Activated naive CD4-positive, alpha-beta T cell treated with anti-CD3 and anti-CD28 coated beads, Interleukin-2, amount 50 U/mL, for 16 hours (primary cell): ENCODE measurements around the gene SORCS2.

Source experiments
- DNase-seq: peaks from one replicate; pipeline ENCODE4 v3.0.0-alpha.2; 2020

The SORCS2 gene

DNA sequence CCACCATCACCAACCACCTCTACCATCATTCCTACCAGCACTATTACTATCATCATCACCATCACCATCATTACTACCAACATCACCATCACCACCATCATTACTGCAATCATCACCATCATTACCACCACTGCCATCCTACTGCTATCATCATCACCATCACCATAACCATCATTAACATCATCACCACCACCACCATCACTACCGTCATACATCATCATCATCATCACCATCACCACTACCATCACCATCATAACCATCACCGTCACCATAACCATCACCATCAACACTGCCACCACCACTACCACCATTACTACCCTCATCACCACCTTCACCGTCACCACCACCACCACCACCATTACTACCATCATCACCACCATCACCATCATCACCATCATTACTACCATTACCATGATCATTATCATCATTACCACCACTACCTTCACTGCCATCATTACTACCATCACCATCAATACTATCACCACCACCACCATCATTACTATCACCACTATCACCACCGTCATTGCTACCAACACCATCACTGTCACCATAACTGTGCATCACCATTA, 170.6 kb downstream of the SORCS2 start:
- no peak for DNase-seq

GRCh38 chr4:7364979-7365378, 172.6 kb downstream of the SORCS2 start:
- DNase-seq = no peak

- DNase-seq = no peak
These were observed 173.3 kb downstream of the SORCS2 start for GRCh38 chr4:7365462-7366179.

GRCh38 chr4:7366180-7366945, 174.0 kb downstream of the SORCS2 start:
- DNase-seq = no peak

DNA sequence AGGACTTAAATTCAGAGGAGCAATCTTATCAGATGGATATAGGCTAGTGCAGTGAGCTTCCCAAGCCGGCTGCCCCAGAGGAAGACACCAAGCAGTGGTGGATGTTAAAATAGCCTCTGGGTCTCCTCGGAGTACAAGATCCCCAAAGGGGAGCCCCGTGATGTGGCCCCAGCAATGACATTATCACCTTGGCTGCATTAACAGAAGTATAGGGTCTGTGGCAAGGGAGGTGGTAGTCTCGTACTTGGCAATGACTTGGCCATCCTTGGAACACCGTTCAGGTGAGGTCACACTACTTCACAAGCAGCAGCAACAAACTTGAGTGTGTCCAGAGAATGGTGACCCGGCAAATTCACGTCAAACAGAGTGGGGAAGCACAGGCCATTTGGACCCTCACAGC, 174.6 kb downstream of the SORCS2 start:
- DNase-seq = no peak

DNA sequence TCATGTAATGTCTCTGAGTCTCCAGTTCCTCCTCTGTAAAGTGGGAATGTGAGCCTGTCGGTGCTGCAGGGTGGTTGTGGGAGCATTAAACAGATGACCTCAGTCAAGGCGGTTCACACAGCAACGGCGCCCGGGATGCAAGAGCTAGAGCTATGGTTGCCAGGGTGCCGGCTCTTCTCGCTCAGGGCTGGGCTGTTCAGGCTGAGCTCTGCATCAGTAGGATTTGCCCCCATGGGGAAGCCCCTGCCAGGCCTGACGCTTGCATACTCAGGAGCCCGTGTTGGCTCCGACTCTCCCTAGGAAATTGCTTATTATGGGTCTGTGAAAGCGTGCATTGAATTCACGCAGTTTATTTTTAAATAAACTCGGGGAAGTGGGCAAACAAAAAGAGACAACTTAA, 175.1 kb downstream of the SORCS2 start:
- no peak for DNase-seq

- DNase-seq = no peak
These were observed 175.5 kb downstream of the SORCS2 start for GRCh38 chr4:7367864-7368277.

GRCh38 chr4:7368296-7368695, 176.0 kb downstream of the SORCS2 start:
- DNase-seq = no peak

GRCh38 chr4:7369511-7369910, 177.2 kb downstream of the SORCS2 start:
- no peak for DNase-seq

- no peak for DNase-seq
These were observed 177.7 kb downstream of the SORCS2 start for GRCh38 chr4:7370038-7370437.

- DNase-seq = no peak
These were observed 179.0 kb downstream of the SORCS2 start for GRCh38 chr4:7371210-7371941.

DNA sequence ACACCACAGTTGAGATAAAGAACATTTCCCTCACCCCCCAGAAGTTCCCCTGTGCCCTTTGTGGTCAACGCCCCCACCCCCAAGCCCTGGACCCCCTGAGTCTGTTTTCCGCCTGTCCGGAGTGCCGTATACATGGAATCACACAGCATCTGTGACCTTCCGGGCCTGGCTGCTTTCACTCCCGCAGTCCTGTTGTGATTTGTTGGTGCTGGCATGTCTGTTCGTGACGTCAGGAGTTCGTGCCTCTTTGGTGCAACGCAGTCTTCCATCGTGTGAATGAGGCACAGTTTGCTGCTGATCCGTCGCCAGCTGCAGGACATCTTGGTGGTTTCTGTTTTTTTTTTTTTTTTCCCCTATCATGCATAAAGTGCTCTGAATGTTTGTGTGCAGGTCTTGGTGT, 180.3 kb downstream of the SORCS2 start:
- no peak for DNase-seq

GRCh38 chr4:7374571-7374970, 182.2 kb downstream of the SORCS2 start:
- no peak for DNase-seq

GRCh38 chr4:7375427-7375826, 183.1 kb downstream of the SORCS2 start:
- DNase-seq = no peak

GRCh38 chr4:7377223-7377865, 185.0 kb downstream of the SORCS2 start:
- DNase-seq = no peak

DNA sequence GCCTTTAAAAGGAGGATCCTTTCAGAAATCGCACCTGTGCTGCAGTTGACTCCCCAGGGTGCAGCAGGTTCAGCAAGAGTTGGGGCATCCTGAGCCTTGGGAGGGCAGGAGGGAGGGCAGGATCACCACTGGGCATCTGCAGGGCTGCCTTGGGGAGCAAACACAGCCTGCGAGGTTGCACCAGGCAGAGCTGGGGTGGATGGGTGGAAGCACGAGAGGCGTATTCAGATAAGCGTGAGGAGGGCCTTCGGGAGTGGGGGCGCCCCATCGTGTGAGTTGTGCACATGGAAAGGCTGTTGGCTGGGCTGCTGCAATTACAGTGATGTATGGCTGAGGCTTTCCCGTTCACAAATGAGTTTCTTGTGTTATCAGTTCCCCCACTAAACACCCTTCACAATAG, 186.8 kb downstream of the SORCS2 start:
- DNase-seq = no peak

DNA sequence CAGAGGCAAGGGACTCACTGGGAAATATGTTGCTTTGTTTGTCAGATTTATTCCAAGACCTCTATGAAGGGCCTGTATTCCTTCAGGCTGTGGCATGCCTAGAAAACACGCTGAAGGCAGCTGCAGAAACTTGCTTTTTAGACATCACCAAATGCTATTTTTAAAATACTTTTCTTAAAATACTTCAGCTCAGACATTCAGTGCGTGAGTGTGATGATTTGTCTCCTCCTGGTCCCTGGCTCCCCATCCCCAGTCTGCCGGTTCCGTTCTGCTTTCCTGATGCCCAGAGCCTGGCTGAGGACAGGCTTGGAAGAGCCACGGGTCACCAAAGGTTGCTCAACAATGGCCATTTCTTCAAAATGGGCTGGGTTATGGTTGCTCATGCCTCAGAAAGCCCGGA, 187.4 kb downstream of the SORCS2 start:
- no peak for DNase-seq

GRCh38 chr4:7381221-7381889, 189.0 kb downstream of the SORCS2 start:
- peak; percentile 6 for DNase-seq

DNA sequence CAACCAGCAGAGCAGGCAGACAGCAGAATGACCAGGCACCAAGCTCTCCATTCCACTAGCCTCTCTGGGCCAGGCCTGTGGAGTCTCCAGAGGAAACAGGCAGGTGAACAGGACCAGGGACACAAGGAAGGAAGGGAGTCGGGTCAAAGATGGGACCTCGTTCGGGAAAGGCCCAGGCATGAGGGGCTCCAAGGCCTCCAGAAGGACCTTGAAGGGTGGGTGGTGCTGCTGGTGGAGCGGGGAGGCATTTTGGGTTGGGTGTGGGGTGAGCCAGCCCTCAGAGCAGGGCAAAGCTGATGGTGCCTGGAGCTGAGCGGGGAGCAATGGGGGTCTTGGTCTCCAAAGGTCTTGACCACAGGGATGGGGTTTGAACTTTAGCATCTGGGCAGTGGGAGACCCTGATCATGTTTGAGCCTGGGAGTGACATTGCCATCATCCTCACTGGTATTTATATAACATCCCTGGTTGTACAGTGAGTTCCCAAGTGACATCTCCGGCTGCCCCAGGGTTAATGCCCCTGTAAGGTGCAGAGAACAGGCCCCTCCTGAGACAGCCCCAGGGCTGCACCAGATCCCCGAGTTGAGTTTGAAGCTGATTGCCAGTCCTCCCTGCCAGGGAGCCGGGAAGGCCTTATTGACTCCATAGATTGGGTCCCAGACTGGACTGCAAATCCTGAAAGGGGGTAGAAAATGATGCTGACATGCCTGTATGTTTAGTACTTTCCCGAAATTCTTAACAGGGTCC, 189.7 kb downstream of the SORCS2 start:
- peak; percentile 1 for DNase-seq

GRCh38 chr4:7382634-7383014, 190.3 kb downstream of the SORCS2 start:
- peak; percentile 1 for DNase-seq

DNA sequence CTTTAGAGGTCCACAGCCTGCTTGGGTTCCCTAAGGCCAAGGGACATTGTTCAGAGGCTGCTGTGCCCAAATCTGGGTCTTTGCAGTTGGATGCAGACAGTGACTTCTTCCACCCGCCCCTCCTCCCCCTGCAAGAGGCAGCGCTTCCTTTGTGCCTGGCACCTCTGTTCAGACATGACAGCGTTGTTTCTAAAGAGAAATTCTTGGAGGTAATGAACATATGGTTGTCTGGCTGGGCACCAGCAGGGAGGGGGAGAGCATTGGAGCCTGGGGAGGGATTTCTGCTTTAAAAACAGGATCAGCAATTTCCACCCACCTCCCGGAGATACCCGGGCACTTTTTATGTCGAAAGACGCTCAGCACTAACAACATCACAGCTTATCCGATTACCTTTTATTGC, 190.9 kb downstream of the SORCS2 start:
- no peak for DNase-seq
